ENCODE measurements around the gene HIPK2.

Gene HIPK2

GRCh38 chr7:139776486-139777132 is 1.2 kb downstream of the HIPK2 start:
- peak overlapping the region; percentile 51 for H3K4me3 ChIP-seq (ENCODE audit: low read depth, low read length, poor library complexity, severe bottlenecking)
- H3K4me1 ChIP-seq (ENCODE audit: insufficient read depth, low read length, severe bottlenecking): peaks cover 15% of the 10 kb centered on the region
- H3K79me2 ChIP-seq (ENCODE audit: insufficient read depth, low read length): no peaks in the 10 kb centered on the region
- H2AFZ ChIP-seq (ENCODE audit: low read length): no peak overlapping the region
- no peaks in the 10 kb centered on the region for H3K36me3 ChIP-seq (ENCODE audit: insufficient read depth, low read length)
- H3K27ac ChIP-seq (ENCODE audit: low read depth, low read length, poor library complexity, severe bottlenecking): no peak overlapping the region
- H4K20me1 ChIP-seq (ENCODE audit: insufficient read depth, low read length): no peaks in the 10 kb centered on the region
- H3F3A ChIP-seq (ENCODE audit: insufficient read depth, low read length): no peaks in the 10 kb centered on the region
- no peaks in the 10 kb centered on the region for H3K9me2 ChIP-seq (ENCODE audit: low read depth, low read length)
- no peak for TF ChIP-seq CTCF (IDR thresholded peaks at IDR 0.05; ENCODE audit: low read length)
- no peak for TF ChIP-seq EZH2 (IDR thresholded peaks at IDR 0.05; ENCODE audit: borderline replicate concordance, low read length)
- no peak overlapping the region; the same call in 1 of the 2 replicates for H3K9ac ChIP-seq (ENCODE audit: low read length)
- H3K9me3 ChIP-seq (ENCODE audit: low read length): no peaks in the 10 kb centered on the region
- peaks cover 10% of the 10 kb centered on the region; the same call in 1 of the 2 replicates for H3K27me3 ChIP-seq (ENCODE audit: insufficient read depth, low read length)
- peak overlapping the region; percentile 55 for H3K4me2 ChIP-seq (ENCODE audit: low read length)

- H4K20me1 ChIP-seq (ENCODE audit: insufficient read depth, low read length): no peaks in the 10 kb centered on the region
- H3K27ac ChIP-seq (ENCODE audit: low read depth, low read length, poor library complexity, severe bottlenecking): no peak overlapping the region
- H3K4me3 ChIP-seq (ENCODE audit: low read depth, low read length, poor library complexity, severe bottlenecking): peak overlapping the region; percentile 51
- H3K27me3 ChIP-seq (ENCODE audit: insufficient read depth, low read length): peaks cover 10% of the 10 kb centered on the region; the same call in 1 of the 2 replicates
- no peaks in the 10 kb centered on the region for H3K9me2 ChIP-seq (ENCODE audit: low read depth, low read length)
- H2AFZ ChIP-seq (ENCODE audit: low read length): no peak overlapping the region
- peak overlapping the region; percentile 55 for H3K4me2 ChIP-seq (ENCODE audit: low read length)
- no peaks in the 10 kb centered on the region for H3K79me2 ChIP-seq (ENCODE audit: insufficient read depth, low read length)
- H3F3A ChIP-seq (ENCODE audit: insufficient read depth, low read length): no peaks in the 10 kb centered on the region
- peak; percentile 74 for TF ChIP-seq CTCF (IDR thresholded peaks at IDR 0.05; ENCODE audit: low read length)
- no peak for TF ChIP-seq EZH2 (IDR thresholded peaks at IDR 0.05; ENCODE audit: borderline replicate concordance, low read length)
- peaks cover 15% of the 10 kb centered on the region for H3K4me1 ChIP-seq (ENCODE audit: insufficient read depth, low read length, severe bottlenecking)
- no peaks in the 10 kb centered on the region for H3K36me3 ChIP-seq (ENCODE audit: insufficient read depth, low read length)
- H3K9me3 ChIP-seq (ENCODE audit: low read length): no peaks in the 10 kb centered on the region
- no peak overlapping the region for H3K9ac ChIP-seq (ENCODE audit: low read length)
These were observed 1.9 kb downstream of the HIPK2 start for GRCh38 chr7:139775829-139776266.

GRCh38 chr7:139774376-139774775 is 3.4 kb downstream of the HIPK2 start:
- H3K9me3 ChIP-seq (ENCODE audit: low read length): no peaks in the 10 kb centered on the region
- no peak overlapping the region for H2AFZ ChIP-seq (ENCODE audit: low read length)
- no peak overlapping the region for H3K9ac ChIP-seq (ENCODE audit: low read length)
- H3K4me1 ChIP-seq (ENCODE audit: insufficient read depth, low read length, severe bottlenecking): peaks cover 15% of the 10 kb centered on the region
- H3F3A ChIP-seq (ENCODE audit: insufficient read depth, low read length): no peaks in the 10 kb centered on the region
- H3K36me3 ChIP-seq (ENCODE audit: insufficient read depth, low read length): no peaks in the 10 kb centered on the region
- TF ChIP-seq CTCF (IDR thresholded peaks at IDR 0.05; ENCODE audit: low read length) (no peak), EZH2 (IDR thresholded peaks at IDR 0.05; ENCODE audit: borderline replicate concordance, low read length) (no peak)
- no peaks in the 10 kb centered on the region for H3K9me2 ChIP-seq (ENCODE audit: low read depth, low read length)
- no peaks in the 10 kb centered on the region for H4K20me1 ChIP-seq (ENCODE audit: insufficient read depth, low read length)
- no peak overlapping the region for H3K4me2 ChIP-seq (ENCODE audit: low read length)
- no peaks in the 10 kb centered on the region for H3K79me2 ChIP-seq (ENCODE audit: insufficient read depth, low read length)
- peaks cover 10% of the 10 kb centered on the region; the same call in 1 of the 2 replicates for H3K27me3 ChIP-seq (ENCODE audit: insufficient read depth, low read length)
- no peak overlapping the region for H3K27ac ChIP-seq (ENCODE audit: low read depth, low read length, poor library complexity, severe bottlenecking)
- no peak overlapping the region for H3K4me3 ChIP-seq (ENCODE audit: low read depth, low read length, poor library complexity, severe bottlenecking)

Data from OCI-LY1 (cell line).